ENCODE data around the gene ATP6V1G1.

ATP6V1G1 gene

DNA sequence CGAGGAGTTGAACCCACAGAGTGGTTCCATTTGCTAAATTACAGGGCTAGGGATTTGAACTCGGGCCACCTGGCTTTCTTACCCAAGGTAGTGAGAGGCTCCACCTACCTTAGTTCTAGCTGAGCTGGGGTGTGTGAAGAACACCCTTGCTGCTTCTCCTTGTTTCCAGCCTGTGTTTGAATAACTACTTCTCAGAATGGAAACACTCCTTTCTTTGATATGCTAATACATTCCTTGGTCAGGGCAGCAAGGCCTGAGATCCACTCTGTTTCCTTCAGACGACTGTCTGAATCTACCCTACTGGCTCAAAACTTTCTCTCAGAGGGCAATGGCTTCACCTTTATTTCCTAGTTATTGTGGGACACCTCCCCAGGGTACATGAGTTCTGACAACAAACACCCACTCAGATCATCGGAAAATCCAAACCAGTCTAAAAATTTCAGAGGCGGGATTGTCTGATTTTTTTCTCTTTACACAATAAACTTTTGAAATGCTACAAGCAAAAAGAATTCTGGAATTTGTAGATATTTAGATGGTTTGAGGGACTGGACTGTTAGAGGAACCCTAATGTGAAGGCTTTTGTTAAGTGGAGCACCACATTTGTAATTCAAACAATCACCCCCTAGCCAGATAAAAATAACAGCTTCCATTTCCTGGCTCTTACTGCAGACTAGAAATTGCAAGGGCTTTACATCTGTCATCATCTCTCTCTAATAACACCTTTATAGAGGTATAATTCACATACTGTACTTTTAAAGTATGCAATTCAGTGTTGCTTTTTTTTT, 4.0 kb upstream of the ATP6V1G1 start:
- H3K27ac ChIP-seq: no peak overlapping the region
- TF ChIP-seq, protein P1, sequence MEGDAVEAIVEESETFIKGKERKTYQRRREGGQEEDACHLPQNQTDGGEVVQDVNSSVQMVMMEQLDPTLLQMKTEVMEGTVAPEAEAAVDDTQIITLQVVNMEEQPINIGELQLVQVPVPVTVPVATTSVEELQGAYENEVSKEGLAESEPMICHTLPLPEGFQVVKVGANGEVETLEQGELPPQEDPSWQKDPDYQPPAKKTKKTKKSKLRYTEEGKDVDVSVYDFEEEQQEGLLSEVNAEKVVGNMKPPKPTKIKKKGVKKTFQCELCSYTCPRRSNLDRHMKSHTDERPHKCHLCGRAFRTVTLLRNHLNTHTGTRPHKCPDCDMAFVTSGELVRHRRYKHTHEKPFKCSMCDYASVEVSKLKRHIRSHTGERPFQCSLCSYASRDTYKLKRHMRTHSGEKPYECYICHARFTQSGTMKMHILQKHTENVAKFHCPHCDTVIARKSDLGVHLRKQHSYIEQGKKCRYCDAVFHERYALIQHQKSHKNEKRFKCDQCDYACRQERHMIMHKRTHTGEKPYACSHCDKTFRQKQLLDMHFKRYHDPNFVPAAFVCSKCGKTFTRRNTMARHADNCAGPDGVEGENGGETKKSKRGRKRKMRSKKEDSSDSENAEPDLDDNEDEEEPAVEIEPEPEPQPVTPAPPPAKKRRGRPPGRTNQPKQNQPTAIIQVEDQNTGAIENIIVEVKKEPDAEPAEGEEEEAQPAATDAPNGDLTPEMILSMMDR (conservative IDR thresholded peaks at IDR 0.05): no peak

DNA sequence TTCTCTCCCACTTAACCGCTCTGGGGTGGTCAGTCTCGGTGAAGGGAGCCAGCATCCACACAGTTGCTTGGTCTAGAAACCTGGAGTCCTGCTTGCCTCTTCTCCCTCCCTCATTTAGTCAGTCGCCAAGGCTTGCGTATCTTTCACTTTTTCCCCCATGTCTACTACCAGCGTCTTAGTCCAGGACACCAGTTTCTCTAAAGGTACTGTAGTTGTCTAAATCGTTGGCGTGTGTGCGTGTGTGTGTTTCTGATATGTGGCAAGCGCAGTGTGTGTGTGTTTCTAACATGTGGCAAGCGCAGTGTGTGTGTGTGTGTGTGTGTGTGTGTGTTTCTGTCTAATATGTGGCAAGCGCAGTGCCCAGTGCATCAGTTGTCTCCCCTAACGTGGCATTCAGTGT, 641 bp downstream of the ATP6V1G1 start:
- TF ChIP-seq, protein P1 (conservative IDR thresholded peaks at IDR 0.05): no peak
- H3K27ac ChIP-seq: peak overlapping the region; percentile 97

DNA sequence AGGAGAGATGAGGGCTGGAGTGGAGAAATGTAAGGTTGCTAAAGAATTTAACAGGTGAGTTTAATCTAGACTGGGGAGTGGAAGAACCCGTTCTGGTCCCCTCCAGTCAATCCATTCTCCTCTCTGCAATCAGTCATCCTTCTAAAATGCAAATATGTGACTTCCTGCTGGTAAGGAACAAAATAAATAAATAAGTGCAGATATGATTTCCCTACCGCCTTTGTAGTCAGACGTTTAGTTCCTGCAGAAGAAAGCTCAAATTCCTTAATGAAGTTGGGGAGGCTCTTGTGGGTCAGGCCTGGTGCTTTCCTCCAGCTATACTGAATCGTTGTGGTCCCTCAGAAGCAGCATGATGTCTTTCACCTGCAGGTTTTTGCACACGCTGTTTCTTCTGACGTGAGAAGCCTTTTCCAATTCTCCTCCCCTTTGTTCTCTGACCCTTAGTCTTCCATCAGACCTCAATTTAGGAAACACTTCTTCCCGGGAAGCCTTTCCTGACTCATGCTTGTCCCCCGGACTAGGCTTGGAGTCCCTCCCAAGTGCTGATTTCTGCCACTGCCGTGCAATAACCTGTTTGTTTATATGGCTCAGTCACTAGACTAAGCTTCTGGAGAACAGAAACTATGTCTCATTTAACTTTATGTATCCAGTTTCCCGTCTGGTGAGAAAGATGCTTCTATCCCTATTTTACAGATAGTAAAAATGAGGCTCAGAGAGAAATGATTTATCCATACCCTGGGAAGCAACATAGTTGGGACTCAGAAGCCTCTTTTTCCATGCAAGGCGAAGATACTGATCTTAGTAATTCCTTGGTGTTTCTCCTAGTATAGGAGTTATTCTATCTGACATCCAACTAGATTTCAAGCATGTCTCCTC, 1.3 kb downstream of the ATP6V1G1 start:
- TF ChIP-seq, protein P1 (conservative IDR thresholded peaks at IDR 0.05): no peak
- peak overlapping the region; percentile 97 for H3K27ac ChIP-seq

DNA sequence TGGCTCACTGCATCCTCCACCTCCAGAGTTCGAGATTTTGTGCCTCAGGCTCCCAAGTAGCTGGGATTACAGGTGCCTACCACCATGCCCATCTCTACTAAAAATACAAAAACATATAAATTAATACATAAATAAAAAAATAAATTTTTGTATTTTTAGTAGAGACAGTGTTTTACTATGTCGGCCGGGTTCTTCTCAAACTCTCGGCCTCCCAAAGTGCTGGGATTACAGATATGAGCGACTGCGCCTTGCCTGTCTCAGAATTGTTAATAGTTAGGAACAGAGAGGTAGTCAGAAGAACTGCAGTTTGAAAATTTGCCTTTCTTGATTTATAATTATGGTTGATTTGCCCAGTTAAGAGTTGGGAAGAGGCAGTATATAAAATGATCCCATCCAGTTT, 2.8 kb downstream of the ATP6V1G1 start:
- TF ChIP-seq, protein P1 (conservative IDR thresholded peaks at IDR 0.05): no peak
- H3K27ac ChIP-seq: peak overlapping the region; percentile 57; the same call in 1 of the 2 replicates

DNA sequence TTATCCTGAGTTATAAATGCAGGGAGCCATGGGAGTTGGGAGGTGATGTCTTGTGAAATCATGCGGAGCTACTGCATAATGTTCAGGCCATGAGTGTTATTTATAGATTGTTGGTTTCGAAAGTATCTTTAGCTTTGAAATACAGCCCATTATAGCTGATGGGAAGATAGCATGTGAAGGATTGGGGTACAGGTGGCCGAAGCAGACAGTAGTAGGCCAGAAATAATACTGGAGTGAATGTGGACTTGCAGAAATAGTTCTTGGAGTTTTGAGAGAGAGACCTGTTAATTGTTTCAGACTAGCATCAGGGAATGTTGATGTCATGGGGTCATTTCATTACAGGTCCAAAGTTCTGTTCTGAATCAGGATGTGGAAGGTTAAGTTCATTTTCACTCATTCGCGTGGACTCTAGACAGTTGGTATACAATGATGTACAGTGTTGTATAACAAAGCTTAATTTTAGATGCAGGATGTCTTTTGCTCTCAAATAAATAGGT, 3.8 kb downstream of the ATP6V1G1 start:
- peak overlapping the region; percentile 57 for H3K27ac ChIP-seq
- TF ChIP-seq, protein P1 (conservative IDR thresholded peaks at IDR 0.05): no peak

DNA sequence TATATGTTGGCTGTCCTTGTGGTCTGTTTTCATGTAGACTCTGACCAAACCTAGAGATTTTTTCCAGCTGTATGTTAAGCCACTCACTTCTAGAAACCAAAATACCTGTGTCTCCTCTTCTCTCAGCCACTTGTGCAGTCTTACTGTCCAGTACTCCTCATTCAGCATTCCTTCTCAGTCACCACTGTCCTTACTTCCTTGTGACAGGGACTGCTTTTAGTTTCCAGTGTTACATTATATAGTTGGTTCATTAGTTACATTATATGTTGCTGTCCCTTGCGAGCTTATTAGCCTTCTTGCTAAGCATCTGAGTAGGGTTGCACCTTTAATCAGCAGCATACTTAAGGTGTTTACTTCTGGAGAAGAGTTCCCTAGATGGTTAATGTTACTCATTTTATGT, 4.3 kb downstream of the ATP6V1G1 start:
- H3K27ac ChIP-seq: peak overlapping the region; percentile 57
- TF ChIP-seq, protein P1 (conservative IDR thresholded peaks at IDR 0.05): no peak

DNA sequence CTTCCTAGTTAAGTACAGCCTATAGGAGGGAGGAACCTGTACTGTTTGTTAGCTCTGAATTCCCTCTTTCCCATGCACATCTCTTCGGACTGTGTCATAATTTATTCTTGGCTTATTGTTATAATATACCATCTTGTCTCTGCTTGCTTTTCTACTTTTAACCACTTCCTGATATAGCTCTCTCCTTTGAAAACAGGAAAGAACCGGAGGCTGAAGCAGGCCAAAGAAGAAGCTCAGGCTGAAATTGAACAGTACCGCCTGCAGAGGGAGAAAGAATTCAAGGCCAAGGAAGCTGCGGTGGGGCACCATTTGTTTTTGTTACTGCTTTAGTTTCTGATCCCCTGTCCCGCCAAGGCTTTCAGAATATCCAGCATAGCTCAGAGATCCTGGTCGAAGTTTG, 4.8 kb downstream of the ATP6V1G1 start:
- TF ChIP-seq, protein P1 (conservative IDR thresholded peaks at IDR 0.05): peak; percentile 67
- H3K27ac ChIP-seq: peak overlapping the region; percentile 57
